IPS DF 6.9 (cell line): ENCODE results near the gene CD7.

Experiments used
- DNase-seq: peaks from one replicate; pipeline ENCODE4 v3.0.0-alpha.2; 2013; ENCODE audit warnings: low read depth, low spot score
- H3K27ac ChIP-seq: one replicate; pipeline ENCODE4 v1.5.1; 2013; ENCODE audit warnings: low read length, control low read depth
- H3K27me3 ChIP-seq: 2 replicates; pipeline ENCODE4 v1.6.1; 2013; ENCODE audit warnings: mild to moderate bottlenecking, low read length; ENCODE audit not compliant: control insufficient read depth, insufficient read depth
- H3K36me3 ChIP-seq: 2 replicates; pipeline ENCODE4 v1.6.1; 2013; ENCODE audit warnings: low read length; ENCODE audit not compliant: control insufficient read depth, insufficient read depth
- H3K4me1 ChIP-seq: 2 replicates; pipeline ENCODE4 v1.6.1; 2013; ENCODE audit warnings: low read length; ENCODE audit not compliant: control insufficient read depth, insufficient read depth
- H3K4me3 ChIP-seq: 2 replicates; pipeline ENCODE4 v1.5.1; 2013; ENCODE audit warnings: mild to moderate bottlenecking, low read length
- H3K9me3 ChIP-seq: 2 replicates; pipeline ENCODE4 v1.6.1; 2013; ENCODE audit warnings: low read length, inconsistent platforms; ENCODE audit not compliant: control insufficient read depth, insufficient read depth
- WGBS: extraction: QIAGEN DNeasy Blood & Tissue Kit; methylation state at CpG from one replicate; pipeline ENCODE4 v1.1.7; 2013; ENCODE audit warnings: mixed read lengths, missing lambda C conversion rate; ENCODE audit not compliant: insufficient read length, insufficient coverage; 5-methylcytosine and 5-hydroxymethylcytosine counted together

Gene CD7

GRCh38 chr17:82318772-82319606, 1.6 kb upstream of the CD7 start:
- Histone ChIP-seq H3K4me3 (no peak overlapping the region), H3K27me3 (no peaks in the 10 kb centered on the region), H3K36me3 (no peaks in the 10 kb centered on the region), H3K4me1 (no peaks in the 10 kb centered on the region), H3K9me3 (no peaks in the 10 kb centered on the region), H3K27ac (no peak overlapping the region)
- no CpG with 5 or more reads among the region's 76 CpGs for WGBS
- no peak for DNase-seq

- DNase-seq = no peak
- H3K4me1 ChIP-seq = no peaks in the 10 kb centered on the region
- no peaks in the 10 kb centered on the region for H3K27me3 ChIP-seq
- no peak overlapping the region for H3K4me3 ChIP-seq
- no CpG with 5 or more reads among the region's 20 CpGs for WGBS
- no peak overlapping the region for H3K27ac ChIP-seq
- no peaks in the 10 kb centered on the region for H3K9me3 ChIP-seq
- no peaks in the 10 kb centered on the region for H3K36me3 ChIP-seq
Observed at GRCh38 chr17:82318169-82318498, 726 bp upstream of the CD7 start.

DNA sequence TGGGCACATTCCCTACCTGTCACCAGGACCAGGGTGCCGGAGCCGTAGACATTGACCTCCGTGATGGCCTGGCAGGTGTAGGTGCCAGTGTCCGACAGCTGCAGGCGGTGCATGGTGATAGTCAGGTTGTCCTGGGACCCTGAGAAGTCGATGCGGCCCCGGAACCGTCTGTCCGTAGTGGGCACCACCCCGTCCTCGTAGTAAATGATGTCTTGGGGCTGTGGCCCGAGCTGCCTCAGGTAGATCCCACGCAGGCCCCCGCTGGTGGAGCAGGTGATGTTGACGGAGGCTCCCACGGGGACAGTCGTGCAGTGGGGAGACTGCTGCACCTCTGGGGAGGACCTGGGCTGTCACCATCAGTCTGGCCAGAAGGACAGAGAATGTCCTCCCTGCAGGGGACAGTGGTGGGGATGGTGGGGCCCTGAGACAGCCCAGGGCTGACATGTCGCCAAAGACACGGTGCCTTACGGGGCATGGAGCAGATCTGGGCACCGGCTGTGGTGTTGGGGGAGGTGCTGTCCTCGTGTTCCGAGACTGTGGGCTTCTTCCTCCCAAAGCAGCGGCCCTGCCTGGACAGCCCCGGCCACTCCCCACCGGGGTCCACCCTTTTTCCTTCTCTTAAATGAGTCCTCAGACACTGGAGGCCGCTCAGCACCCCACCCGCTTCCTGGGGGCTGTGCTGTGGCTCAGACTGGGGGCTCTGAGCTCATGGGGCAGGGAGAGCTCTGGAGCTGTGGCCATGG, 586 bp downstream of the CD7 start:
- no peak for DNase-seq
- H3K4me3 ChIP-seq = no peak overlapping the region
- WGBS = no CpG with 5 or more reads among the region's 29 CpGs
- no peaks in the 10 kb centered on the region for H3K27me3 ChIP-seq
- no peaks in the 10 kb centered on the region for H3K4me1 ChIP-seq
- no peaks in the 10 kb centered on the region for H3K9me3 ChIP-seq
- no peaks in the 10 kb centered on the region for H3K36me3 ChIP-seq
- H3K27ac ChIP-seq = no peak overlapping the region

DNA sequence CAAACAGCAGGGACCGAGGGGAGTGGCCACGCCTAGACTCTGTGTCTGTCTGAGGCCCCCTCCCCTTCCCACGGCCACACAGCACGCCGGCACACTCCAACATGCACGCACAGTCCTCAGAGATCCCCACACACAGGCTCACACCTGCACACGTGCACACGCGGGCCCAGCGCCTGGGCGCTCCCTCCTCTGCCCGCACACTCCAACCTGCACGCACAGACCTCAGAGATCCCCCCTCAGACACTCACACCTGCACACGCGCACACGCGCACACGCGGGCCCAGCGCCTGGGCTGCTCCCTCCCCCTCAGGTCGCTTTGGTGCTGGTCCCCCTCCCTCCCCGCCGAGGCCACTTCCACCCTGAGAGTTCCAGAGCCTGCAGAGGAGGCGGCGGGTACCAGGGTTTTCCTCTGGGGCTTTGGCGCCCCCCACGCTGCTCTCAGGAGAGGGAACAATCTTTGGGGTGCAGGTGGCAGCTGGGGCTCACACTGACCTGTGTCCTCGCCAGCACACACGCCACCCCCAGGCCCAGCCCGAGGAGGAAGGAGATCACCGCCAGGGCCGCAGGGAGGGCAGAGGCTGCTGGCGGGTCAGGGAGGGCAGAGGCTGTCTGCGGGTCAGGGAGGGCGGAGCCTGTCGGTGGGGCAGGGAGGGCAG, 1.6 kb downstream of the CD7 start:
- Histone ChIP-seq H3K4me1 (no peaks in the 10 kb centered on the region), H3K36me3 (no peaks in the 10 kb centered on the region), H3K4me3 (no peak overlapping the region), H3K27ac (no peak overlapping the region), H3K27me3 (no peaks in the 10 kb centered on the region), H3K9me3 (no peaks in the 10 kb centered on the region)
- no CpG with 5 or more reads among the region's 36 CpGs for WGBS
- DNase-seq = no peak

GRCh38 chr17:82314727-82315605, 2.4 kb downstream of the CD7 start:
- WGBS = no CpG with 5 or more reads among the region's 32 CpGs
- no peaks in the 10 kb centered on the region for H3K9me3 ChIP-seq
- no peak for DNase-seq
- H3K4me3 ChIP-seq = no peak overlapping the region
- no peak overlapping the region for H3K27ac ChIP-seq
- H3K36me3 ChIP-seq = no peaks in the 10 kb centered on the region
- H3K4me1 ChIP-seq = no peaks in the 10 kb centered on the region
- no peaks in the 10 kb centered on the region for H3K27me3 ChIP-seq

GRCh38 chr17:82314012-82314726, 3.2 kb downstream of the CD7 start:
- no peak for DNase-seq
- Histone ChIP-seq H3K9me3 (no peaks in the 10 kb centered on the region), H3K27ac (no peak overlapping the region), H3K4me1 (no peaks in the 10 kb centered on the region), H3K4me3 (no peak overlapping the region), H3K27me3 (no peaks in the 10 kb centered on the region), H3K36me3 (no peaks in the 10 kb centered on the region)
- whole genome bisulfite sequencing = no CpG with 5 or more reads among the region's 27 CpGs

GRCh38 chr17:82313195-82314011, 4.0 kb downstream of the CD7 start:
- Histone ChIP-seq H3K36me3 (no peaks in the 10 kb centered on the region), H3K27ac (no peak overlapping the region), H3K27me3 (no peaks in the 10 kb centered on the region), H3K4me3 (no peak overlapping the region), H3K9me3 (no peaks in the 10 kb centered on the region), H3K4me1 (no peaks in the 10 kb centered on the region)
- WGBS = 100% methylated on average over 1 of the region's 28 CpGs
- DNase-seq = no peak

DNA sequence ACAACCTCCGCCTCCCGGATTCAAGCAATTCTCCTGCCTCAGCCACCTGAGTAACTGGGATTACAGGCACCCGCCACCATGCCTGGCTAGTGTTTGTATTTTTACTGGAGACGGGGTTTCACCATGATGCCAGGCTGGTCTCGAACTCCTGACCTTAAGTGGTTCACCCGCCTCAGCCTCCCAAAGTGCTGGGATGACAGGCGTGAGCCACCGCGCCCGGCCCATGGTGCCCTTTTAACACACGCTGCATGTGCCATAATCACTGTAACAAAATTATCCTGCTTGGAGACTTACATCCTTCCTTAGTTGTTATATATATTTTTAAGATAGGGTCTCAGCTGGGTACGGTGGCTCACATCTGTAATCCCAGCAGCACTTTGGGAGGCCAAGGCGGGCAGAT, 5.4 kb downstream of the CD7 start:
- no peak overlapping the region for H3K27ac ChIP-seq
- H3K27me3 ChIP-seq = no peaks in the 10 kb centered on the region
- WGBS = no CpG with 5 or more reads among the region's 13 CpGs
- no peak overlapping the region for H3K4me3 ChIP-seq
- no peaks in the 10 kb centered on the region for H3K36me3 ChIP-seq
- no peaks in the 10 kb centered on the region for H3K9me3 ChIP-seq
- H3K4me1 ChIP-seq = no peaks in the 10 kb centered on the region
- DNase-seq = no peak

DNA sequence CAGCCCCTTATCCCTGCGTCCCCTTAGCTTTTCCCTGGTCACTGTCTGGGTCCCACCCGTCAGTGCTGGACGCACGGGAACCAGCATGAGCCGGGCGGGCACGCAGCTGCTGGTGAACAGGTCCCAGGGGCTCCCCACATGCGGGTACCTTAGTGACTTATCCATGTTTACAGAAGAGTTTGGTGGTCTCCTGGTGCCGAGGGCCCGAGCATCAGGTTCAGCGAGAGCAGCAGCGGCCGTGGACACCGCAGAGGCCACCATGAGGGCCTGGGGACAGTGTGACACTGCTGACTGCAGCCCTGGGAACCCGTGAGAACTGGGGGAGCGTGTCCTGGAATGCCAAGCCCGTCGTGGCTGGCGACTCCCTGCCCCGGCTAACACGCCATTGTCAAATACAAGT, 6.5 kb downstream of the CD7 start:
- Histone ChIP-seq H3K36me3 (no peaks in the 10 kb centered on the region), H3K4me3 (no peak overlapping the region), H3K27me3 (no peaks in the 10 kb centered on the region), H3K27ac (no peak overlapping the region), H3K4me1 (no peaks in the 10 kb centered on the region), H3K9me3 (no peaks in the 10 kb centered on the region)
- no CpG with 5 or more reads among the region's 21 CpGs for WGBS
- DNase-seq = no peak
